SKM-1 (cell line): Measurements from ENCODE around the gene AMPH.
"Not testable (repeated sequence)": the region's sequence is repeated elsewhere in the genome, so short reads cannot be mapped to it uniquely, and the experiment has no call there.

ENCODE experiments used
- DNase-seq: peaks from one replicate; lab custom pipeline; 2025; ENCODE audit not compliant: unreplicated experiment; lab: John Stamatoyannopoulos, UW

Gene AMPH

GRCh38 chr7:38628630-38629385 is 2.4 kb downstream of the AMPH start:
- DNase-seq, result no peak

DNA sequence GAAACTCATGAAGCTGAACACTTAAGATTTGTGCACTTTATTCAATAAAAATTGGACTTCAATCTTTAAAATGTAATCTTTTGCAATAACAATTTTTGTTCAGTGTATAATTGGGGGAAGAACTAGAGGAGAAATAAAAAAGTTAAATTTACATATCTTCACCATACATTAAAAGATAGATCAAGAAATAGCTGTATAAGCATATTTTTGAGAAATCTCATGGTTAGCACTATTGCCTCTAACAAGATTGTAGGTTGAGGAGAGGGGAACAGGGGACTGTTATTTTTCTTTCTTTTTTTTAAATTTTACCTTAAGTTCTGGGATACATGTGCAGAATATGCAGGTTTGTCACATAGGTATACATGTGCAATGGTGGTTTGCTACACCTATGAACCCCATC is 5.3 kb downstream of the AMPH start:
- DNase-seq, result no peak

- DNase-seq, result no peak
Observed at GRCh38 chr7:38615665-38616064, 15.5 kb downstream of the AMPH start.

GRCh38 chr7:38607466-38607865 is 23.7 kb downstream of the AMPH start:
- DNase-seq, result no peak

- DNase-seq, result no peak
Observed at GRCh38 chr7:38600741-38601140, 30.4 kb downstream of the AMPH start.

- no peak for DNase-seq
Observed at GRCh38 chr7:38594949-38595348, 36.2 kb downstream of the AMPH start.

DNA sequence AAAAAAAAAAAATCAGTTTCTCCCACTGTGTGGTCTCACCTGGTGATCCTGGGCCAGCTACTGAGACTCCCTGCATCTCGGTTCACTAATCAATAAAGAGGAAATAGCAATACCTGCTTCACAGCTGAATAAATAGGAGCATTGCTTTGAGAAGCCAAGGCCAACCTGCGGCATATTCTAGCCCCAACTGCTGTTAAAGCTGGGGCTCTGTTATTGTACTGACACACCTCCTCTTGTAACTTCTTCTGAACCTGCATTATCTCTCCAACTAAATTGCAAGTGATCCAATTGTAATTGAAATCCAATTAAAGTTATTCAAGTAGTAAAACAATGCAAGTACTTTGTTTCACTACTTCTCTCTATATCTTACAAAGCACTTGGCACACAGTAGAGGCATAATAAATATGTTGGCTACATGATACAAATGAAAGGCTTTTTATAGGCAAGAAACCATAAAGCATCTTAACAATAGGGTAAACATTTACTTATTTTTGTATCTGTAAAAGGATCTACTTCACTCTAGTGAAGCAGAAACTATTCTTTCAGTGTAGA is 38.4 kb downstream of the AMPH start:
- no peak for DNase-seq

DNA sequence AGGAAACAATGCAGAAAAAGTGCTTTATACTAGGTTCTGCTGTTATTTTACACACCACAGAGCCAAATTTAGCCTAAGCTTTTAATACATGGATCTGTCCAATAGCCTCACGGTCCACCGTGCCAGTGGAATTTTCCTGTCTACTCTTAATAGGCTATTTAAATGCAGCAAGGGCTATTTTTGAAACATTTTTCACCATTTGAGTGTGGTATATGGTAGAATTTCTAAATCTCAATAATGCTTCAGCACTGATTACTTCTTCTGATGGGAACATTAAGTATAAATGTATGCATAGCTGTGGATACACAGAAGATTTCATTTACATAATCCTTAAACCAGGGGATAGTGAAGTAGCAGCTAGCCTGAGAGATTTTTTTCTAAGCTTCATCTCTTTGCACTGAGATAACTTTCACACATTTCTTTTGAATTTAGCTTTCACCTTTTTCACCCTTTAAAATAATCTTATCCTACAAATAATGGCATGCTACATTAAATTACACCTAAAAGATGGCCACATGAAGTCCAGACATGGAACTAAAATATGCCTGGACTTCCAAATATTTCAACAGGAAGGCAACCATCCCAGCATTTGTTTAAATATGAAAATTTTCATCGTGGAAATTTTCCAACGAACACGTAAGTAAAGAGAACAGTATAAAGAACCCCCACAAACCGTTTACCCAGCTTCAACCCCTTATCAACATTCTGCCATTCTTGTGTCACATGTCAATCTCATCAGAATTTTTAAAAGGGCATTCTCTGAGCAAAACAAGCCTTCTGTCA is 45.4 kb downstream of the AMPH start:
- DNase-seq, result no peak

DNA sequence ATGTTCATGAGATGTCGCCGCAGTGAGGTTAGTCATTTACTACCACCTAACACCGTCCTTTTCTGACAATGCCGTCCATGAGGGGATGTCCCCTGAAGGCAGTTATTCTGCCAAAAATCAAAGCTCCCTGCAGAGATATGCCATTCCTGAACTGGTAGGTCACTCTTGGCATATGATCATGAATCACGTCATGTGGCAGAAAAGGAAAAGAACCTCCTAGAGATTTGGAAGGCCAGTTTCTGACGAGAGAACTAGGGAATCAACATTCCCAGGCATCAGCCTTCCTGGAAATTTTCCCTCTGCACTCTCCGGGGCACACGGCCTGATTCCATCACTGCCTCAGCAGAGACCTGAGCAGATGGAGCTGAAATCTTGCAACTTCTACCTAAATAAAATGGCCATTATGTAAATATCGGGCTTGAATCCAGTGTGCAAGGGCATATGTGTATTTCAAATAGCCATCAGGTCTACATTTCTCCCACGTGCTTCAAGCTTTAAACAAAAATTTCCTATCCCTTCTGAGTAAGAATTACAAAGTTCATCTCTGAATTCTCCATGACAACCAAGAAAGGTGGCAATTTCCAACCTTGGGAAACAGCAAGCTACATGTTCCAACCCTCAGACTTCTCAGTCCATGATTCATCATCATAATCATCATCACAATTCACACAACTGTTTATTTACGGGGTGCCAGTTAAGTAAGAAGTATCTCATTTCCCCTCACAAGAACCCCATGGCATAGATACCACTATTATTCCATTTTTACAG is 46.5 kb downstream of the AMPH start:
- no peak for DNase-seq

DNA sequence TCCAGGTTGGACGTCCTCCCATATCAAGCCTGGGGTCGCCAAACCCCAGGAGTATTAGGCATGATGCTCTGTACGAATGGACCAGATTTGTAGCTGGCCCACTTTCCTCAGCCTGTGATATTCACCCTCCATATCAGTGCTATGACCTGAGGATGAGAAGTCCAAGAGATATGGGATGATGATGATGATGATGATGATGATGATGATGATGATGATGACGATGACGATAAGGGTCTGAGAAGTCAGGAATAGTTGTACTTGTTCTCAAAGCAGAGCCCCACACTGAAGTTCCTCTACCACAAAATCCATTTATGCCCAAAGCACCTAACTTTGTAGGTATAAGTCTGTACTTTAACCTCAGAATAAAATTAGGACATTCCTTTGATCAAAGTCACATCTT is 50.7 kb downstream of the AMPH start:
- no peak for DNase-seq

DNA sequence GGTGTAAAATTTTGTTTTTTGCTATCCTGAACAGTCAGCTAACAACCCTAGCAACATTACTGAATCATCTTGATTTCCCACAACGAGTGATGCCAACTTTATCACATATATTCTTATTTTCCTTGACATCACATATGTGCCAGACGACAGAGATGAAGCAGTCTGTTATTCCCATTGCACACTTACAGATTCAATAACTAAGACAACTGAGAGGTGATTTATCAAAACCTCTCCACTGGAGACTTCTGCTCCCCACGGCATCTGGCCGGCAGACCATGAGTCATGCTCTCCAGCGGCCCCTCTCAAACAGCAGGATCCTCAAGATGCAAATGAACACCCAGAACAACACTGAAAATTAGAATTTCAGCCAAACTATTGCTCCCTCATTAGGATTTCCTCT is 57.1 kb downstream of the AMPH start:
- DNase-seq, result no peak

GRCh38 chr7:38571620-38572019 is 59.6 kb downstream of the AMPH start:
- not testable (repeated sequence) for DNase-seq

- no peak for DNase-seq
Observed at GRCh38 chr7:38568497-38568896, 62.7 kb downstream of the AMPH start.

DNA sequence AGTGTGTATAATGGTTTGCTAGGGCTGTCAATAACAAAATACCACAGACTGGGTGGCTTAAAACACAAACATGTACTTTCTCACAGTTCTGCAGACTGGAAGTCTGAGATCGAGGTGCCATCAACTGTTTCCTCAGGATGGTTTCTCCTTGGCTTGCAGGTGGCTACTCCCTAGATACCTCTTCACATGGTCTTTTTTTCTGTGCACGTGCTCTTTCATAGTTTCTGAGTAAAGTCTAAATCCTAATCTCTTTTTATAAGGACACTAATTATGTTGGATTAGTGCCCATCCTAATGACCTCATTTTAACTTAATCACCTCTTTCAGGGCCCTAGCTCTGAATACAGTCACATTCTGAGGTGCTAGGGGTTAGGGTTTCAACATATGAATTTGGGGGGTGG is 65.9 kb downstream of the AMPH start:
- DNase-seq, result no peak

- no peak for DNase-seq
Observed at GRCh38 chr7:38563741-38564140, 67.4 kb downstream of the AMPH start.

DNA sequence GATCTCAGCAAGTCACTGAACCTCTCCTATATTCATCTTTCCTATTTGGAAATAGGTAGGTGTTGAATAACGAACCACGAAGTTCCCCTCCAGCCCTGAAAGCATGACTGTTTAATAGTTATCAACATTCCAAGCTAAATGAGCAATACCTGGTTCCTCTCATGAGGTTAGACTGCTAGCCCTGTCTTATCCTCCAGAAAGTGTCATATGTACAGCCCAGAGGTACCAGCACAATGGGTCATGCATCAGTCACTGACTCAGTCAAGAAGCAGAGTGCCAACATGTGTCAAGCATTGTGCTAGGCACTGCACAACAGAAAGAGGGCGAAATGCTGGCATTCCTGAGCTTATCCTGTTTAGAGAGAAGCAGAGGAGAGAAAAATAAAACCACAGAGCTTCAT is 70.0 kb downstream of the AMPH start:
- DNase-seq, result no peak

DNA sequence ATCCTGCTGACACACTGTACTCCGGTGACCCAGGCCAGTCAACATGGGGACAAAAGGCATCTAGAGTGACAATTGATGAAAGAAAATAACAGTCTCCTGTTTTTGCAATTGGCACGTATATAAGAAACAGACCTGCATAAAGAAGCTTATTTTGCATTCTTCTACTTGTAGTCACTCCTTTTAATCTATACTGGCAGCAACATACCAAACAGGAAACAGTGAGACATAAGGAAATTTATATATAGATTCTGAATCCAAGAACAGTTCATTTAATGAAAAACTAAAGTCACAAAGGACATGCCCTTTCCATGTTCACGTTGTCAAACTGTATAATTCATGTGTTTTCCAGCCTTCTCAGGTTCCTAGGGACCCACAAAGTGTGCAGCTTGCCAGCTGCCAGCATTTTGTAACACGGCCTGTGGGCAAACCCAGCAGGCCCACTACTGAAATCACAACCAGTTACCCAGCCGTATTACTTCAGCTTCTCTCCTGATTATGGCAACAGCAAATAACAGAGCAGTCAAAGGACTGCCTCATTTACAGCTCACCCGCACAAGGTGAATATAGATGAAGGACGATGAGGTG is 72.3 kb downstream of the AMPH start:
- no peak for DNase-seq

- DNase-seq, result no peak
Observed at GRCh38 chr7:38554586-38554985, 76.6 kb downstream of the AMPH start.

DNA sequence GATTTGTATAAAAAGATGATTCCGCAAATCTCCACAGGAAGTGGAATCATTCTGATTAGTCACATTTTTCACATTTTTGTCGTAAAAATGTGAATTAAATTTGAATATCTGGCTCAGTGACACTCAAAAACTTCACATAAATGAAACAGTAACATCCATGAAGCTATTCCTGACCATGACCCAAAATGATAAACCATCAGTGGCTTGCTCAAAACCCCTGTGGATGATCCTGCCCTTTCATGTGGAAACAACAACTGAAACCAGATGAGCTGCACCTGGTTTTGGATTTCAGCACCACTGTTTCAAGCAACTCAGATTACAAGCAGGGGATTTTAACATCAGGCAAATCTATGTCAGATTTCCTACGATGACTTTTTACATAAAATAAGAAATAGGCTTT is 80.3 kb downstream of the AMPH start:
- DNase-seq, result no peak

- DNase-seq, result no peak
Observed at GRCh38 chr7:38548605-38549004, 82.6 kb downstream of the AMPH start.

- DNase-seq, result no peak
Observed at GRCh38 chr7:38546763-38547162, 84.4 kb downstream of the AMPH start.
